Spleen (tissue), 7 donors: ENCODE data around the gene DAD1.

Experiments used
- CTCF ChIP-seq, 11 experiments: fragments of 200-600 bp in 7 of 11; fragments of 450-650 bp in 4 of 11; sonication (generic) in 4 of 11; IDR thresholded peaks in 8 of 11; conservative IDR thresholded peaks in 3 of 11; 1 replicate in 7 of 11; 2 replicates in 4 of 11; pipeline versions ENCODE4 v1.4.0 to v1.8.0; 2016 to 2021; ENCODE audit warnings: antibody characterized with exemption in 11 of 11, inconsistent platforms in 4 of 11, mild to moderate bottlenecking in 1 of 11
- POLR2A ChIP-seq, 3 donors: fragments of 450-650 bp; IDR thresholded peaks; one replicate each; pipeline ENCODE4 v1.5.1; 2017; ENCODE audit warnings: antibody characterized with exemption in 3 of 3, mild to moderate bottlenecking in 1 of 3
- donor health status: DM: no; HTN: no; CAD: no; lungs with moderate emphysema.
- donor health status: DM: no; HTN: no; CAD: no.
- donor health status: DM: no; HTN: no; CAD: no.

DNA sequence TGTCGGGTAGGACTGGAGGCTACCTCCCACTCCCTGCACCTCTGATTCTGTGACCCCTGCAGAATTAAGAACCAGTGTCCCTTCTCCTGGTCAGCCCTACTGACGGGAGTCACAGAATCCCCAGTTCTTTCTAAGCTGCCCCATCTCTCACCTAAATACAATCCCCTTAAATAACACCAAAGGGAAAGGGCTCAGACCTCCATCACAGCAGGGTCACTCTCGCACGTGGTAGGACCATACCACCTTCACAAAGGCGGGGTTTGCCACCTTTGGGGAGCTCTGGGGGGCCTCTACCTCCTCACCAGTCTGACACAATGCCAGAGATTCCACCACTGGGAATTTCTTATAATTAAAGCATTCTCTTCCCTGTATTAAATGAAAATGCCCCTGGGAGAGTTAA lies 35.6 kb downstream of the DAD1 start:
- TF ChIP-seq POLR2A (IDR thresholded peaks at IDR 0.05): no peak
- TF ChIP-seq CTCF (IDR thresholded peaks at IDR 0.05 in 8 of 11, conservative IDR thresholded peaks at IDR 0.05 in 3 of 11): no peak
